GM19452 (cell line): ENCODE measurements around the gene DLGAP4.

Experiments
- ATAC-seq: cut with Tn5 transposase; IDR thresholded peaks from one replicate; pipeline ENCODE4 v1.9.1; 2021; ENCODE audit not compliant: unreplicated experiment

Gene DLGAP4

DNA sequence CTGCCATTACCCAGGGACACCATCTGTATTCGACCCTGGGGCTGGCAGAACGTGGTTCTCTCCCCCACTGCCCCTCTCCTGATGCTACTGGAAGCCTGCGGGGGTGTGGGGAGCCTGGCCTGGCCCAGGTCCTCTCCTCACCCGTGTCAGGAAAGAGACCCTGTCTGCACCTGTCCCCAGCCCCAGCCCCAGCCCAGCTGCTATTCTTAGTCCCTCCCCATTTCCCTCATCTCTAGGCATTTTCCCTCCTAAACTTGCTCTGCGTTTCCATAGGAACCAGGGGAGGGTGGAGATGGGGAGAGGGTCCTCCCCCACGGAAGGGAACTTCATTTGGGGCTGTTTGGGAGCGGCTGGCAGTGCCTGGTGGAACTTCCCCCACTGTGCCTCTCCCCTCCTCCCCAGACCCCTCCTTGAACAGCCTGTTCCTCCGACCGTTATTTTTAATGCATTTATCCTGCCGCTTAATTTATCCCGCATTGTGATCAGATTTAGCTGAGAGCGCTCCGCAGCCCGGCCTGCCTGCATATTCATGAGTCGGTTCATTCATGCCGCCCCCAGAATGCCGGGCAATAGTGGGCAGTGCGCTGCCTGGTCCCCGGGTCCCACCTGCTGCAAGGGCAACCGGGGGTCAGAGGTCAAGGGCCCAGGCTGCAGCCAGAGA is 31.8 kb upstream of the DLGAP4 start:
- no peak for ATAC-seq

- no peak for ATAC-seq
Measured at GRCh38 chr20:36275011-36275410, 31.1 kb upstream of the DLGAP4 start.

- ATAC-seq = no peak
Measured at GRCh38 chr20:36275441-36276189, 30.5 kb upstream of the DLGAP4 start.

DNA sequence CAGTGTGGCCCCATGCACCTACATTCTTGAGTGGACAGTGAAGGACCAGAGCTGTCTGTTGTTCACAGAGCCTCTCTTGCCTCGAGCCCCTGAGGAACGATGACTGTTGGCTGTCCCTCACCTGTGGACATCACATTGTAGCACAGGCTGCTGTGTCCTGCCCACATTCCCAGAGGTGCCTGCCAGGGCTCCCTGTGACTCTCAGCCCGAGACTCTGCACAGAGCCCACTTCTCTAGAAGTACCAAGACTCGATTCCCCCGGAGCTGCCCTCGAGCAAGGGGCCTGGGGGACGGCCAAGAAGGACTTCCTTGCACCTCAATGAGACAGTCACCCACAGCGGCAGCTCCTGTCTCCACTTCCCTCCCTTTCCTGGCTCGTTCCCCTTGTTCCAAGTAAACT is 28.6 kb upstream of the DLGAP4 start:
- no peak for ATAC-seq

GRCh38 chr20:36279362-36279761 is 26.8 kb upstream of the DLGAP4 start:
- ATAC-seq = no peak

DNA sequence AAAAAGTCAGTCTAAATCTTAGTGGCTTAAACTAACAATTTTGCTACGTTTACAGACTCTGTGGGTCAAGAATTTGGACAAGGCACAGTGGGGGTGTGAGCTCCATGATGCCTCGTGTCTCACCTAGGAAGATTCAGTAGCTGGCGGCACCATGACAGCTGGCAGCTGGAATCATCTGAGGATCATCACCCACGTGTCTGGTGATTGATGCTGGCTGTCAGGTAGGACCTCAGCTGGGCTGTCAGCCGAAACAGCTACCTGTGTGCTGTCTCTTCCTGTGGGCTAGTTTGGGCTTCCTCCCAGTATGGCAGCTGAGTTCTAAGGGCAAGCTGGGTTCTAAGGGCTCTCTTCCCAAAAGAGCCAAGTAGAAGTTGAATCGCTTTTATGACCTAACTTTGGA is 26.4 kb upstream of the DLGAP4 start:
- ATAC-seq = no peak

DNA sequence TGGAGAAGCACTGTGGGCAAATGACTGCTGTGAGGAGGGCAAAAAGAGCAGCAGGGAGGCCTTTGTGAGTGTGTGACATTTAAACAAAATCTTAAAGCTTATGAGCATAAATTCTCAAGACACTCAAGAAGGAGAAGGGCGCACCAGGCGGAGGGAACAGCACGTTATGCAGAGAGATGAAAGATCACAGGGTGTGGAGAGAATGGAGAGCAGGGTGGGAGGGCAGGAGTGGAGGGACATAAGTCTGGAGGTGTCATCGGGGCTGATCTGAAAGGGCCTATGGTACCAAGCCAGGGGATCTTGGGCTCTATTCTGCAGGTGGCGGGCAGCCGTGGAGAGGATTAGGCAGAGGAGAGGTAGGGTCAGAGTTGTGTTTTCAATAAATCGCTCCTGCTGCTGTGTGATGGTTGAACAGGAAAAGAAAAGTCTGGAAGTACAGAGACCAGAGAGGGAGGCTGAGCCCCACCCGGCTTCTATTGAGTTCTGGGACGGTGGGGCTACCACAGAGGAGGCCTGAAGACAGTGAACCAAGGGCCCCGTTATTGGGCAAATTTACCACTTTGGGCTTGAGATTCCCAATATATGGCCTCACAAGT is 24.3 kb upstream of the DLGAP4 start:
- no peak for ATAC-seq

- ATAC-seq = no peak
Measured at GRCh38 chr20:36284751-36285150, 21.4 kb upstream of the DLGAP4 start.

DNA sequence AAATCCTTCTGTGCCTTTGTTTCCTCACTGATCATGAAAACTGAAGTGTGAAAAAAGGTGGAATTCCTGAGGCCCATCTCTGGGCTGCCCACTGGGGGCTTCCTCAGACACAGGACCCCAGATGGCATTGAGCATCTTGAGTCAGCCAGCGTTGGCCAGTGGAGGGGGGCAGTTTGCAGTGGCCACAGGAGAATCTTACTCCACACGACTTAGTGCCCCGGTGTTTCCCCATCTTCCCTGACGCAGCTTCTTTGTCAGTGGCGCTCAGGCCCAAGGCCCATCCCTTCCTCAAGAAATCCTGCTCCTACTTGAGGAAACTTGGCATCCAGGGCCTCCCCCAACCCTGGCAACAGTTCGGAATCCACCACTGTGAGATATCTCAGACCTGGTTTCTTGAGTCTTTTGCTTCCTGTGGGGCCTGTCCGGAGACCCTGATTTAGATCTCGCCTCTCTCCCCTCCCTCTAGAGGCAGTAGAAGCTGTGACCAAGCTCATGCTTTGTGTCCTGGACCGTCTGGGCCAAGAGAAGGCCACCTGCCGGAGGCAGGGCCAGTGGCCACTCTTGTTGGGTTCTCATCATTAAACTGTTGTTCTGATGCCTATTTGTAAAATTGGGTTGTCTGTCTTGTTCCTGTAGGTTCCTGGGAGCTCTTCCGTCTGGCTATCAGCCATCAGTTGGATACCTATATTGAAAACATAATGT is 20.2 kb upstream of the DLGAP4 start:
- ATAC-seq = no peak

GRCh38 chr20:36297656-36298055 is 8.5 kb upstream of the DLGAP4 start:
- ATAC-seq = no peak

- ATAC-seq = no peak
Measured at GRCh38 chr20:36298061-36298460, 8.1 kb upstream of the DLGAP4 start.

GRCh38 chr20:36298795-36299339 is 7.3 kb upstream of the DLGAP4 start:
- no peak for ATAC-seq

DNA sequence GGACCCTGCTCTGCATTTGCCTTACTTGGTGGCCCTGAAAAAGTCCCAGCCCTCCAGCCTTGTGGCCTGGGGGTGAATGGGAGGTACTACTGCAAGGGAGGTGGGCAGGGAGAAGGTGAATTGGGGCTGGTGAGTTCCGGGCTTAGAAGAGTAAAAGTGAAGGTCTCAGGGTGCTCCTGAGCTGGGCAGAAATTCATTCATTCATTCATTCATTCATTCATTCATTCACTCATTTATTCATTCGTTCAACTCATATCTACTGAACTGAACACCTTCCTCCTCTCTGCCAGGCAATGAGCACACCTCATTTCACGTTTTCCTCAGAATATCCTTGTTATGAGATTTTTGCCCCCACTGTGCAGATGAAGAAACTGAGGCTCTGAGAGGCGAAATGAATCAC is 6.7 kb upstream of the DLGAP4 start:
- ATAC-seq = no peak

DNA sequence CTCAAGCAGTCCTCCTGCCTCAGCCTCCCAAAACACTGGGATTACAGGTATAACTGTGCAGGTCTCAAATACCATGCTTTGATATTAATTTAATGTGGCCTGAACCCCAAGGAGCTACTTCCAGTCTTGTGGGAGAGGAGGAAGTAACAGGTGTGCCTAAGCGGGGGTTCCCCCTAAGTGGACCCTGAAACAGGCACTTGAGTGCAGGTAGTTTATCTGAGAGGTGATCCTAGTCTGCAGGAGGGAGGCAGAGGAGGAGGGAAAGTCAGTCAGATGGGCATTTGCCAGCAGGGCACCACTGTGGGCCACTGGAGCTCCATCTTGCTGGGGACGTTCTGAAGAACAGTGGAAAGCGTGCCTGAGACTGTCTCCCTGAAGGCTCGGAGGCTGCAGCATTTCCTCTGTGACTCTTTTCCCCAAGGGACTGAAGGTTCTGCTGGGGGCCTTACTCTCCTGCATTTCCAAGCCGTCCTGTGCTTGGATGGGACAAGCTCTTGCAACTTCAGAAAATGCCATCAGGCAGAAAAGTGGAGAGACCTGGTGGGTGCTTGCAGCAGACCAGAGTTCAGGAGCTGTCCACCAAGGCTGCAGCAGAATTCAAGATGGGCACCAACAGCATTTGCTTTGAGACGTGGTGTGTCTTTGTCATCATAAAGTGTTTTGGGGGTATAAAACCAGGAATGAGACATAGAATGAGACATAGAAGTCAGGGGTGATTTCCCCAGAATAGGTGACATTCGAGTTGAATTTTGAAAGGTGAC is 4.6 kb upstream of the DLGAP4 start:
- no peak for ATAC-seq

- ATAC-seq = no peak
Measured at GRCh38 chr20:36303020-36303595, 3.0 kb upstream of the DLGAP4 start.

DNA sequence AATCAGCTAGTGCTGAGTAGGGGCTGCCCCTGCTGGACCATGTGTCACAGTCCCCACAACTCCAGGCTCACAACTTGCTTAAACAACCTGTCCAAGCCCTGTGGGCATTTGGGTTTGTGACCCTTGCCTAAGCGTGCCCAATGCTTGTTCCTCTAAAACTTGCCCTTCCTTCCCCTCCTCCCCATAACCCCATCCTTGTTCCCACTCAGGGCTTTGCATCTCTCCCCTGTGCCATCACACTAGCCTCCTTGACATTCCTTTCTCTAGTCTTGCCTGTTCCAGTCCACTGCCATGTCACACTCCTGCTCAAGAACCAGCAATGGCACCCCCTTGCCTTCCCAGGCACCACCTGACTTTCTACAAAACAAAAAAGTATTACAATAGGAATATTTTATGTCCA is 2.3 kb upstream of the DLGAP4 start:
- no peak for ATAC-seq

DNA sequence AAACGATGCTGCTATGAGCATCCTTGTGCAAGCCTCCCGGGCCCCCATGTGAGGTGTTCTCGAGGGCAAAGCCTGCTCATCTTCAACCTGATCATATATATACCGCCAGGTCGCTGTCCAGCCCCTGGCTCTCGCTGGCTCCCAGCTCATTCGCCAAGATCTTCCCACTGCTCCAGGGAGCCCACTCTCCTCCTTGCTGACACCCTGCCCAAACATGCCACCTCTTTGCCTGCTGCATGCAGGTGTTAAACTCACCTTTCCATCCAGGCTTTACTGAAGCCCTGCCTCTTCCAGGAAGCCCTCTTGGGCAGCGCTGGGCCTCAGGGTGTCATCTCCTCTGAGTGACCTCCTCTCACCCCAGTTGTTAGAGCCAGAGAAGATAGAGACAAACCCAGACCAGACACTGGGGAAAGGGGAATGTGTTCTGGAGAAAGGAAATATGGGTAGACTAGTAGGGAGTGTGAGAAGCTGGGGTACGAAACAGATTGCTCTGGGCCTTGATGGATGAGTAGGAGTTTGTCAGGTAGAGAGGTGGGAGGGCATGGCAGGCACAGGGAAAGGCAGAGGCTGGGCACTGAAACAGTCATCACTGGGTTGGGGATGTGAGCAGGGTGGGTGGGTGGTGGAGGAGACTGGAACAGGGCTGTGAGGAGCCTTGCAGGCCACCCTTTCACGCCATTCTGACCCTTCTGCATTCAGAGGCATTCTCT is 1.2 kb upstream of the DLGAP4 start:
- ATAC-seq = no peak

DNA sequence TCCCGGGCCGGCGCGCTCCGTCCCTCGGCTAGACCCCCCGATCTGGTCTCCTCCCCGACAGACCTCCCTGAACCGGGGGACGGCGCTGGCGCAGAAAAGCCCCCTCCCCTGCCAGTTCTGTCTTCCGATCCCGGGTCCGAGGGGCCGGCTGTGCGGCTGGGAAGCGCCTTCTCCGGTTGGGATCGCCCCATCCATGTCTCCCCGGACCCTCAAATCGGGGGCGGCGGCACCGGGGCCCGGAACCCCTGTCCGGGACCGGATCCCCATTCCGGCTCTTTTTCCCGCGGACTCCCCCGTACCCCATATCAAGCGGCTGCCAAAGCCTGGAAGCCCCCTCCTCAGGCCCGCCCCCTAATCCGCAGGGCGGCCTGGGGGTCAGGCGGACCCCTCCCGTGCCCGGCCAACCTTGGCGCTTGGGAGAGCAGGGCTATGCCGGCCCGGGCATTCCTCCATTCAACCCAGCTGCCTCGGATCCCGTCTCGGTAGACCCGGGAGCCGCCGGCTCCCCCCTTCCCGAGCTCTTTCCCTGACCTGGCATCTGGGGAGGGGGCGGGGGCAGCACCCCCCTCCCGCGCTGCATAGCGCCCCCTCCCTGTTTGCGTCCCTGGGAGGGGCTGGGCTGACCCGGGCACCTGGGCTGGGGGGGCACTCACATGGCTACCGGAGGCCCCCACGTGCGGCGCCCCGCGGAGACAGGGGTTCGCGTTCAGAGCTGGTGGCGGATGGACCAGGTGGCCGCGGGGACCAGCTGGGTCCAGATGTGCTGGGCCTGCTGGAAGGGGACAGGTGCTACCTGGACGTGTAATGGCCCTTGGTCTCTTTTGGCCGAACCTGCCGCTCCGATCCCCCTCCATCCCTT is 643 bp downstream of the DLGAP4 start:
- ATAC-seq = no peak
